GM20000 (cell line): ENCODE results near the gene CHID1.

Experiments used
- DNase-seq: peaks from one replicate; pipeline ENCODE4 v3.0.0; 2012; ENCODE audit warnings: low spot score
- TF ChIP-seq, protein P1 (sequence below): IDR thresholded peaks from 2 replicates; pipeline ENCODE4 v1.5.1; 2012; ENCODE audit warnings: mild to moderate bottlenecking, control low read depth; ENCODE audit errors: extremely low read depth, missing control alignments

CHID1 gene

DNA sequence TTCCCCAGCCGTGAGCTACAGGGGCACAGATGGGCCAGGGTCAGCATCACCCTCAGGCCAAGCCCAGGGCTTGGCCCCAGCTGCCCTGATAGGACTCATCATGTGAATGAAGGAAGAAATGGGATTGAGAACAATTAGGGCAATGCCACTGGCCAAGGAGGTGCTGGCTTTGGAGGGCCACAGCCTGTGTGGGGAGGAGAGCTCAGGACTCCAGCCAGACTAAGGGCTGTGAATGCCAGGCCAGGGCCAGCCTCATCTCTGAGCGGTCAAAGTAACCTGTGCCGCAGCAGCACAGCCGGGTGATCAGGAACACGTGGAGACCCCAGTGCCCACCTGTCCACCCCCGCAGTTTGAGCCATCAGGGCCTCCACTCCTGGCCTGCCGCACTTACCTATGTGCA is 10.1 kb downstream of the CHID1 start:
- no peak for DNase-seq
- TF ChIP-seq, protein P1, sequence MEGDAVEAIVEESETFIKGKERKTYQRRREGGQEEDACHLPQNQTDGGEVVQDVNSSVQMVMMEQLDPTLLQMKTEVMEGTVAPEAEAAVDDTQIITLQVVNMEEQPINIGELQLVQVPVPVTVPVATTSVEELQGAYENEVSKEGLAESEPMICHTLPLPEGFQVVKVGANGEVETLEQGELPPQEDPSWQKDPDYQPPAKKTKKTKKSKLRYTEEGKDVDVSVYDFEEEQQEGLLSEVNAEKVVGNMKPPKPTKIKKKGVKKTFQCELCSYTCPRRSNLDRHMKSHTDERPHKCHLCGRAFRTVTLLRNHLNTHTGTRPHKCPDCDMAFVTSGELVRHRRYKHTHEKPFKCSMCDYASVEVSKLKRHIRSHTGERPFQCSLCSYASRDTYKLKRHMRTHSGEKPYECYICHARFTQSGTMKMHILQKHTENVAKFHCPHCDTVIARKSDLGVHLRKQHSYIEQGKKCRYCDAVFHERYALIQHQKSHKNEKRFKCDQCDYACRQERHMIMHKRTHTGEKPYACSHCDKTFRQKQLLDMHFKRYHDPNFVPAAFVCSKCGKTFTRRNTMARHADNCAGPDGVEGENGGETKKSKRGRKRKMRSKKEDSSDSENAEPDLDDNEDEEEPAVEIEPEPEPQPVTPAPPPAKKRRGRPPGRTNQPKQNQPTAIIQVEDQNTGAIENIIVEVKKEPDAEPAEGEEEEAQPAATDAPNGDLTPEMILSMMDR, result no peak

DNA sequence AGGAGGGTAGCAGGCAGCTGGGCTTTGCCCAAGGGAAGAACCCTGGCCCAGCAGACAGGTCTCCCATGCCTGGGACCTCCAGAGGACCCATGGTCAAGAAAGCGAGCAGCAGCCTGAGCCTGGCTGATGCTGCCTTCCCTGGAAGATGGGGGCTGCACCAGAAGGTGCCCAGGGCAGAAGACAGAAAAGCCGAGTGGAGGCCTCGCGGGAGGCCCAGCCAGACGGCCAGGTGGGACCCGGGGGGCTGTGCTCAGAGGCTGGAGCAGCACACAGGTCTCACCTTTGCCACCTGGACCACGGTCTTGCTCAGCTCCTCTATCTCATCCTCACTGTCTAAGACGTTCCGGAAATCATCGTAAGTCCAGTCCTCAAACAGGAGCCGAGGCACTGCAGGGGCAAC is 10.9 kb downstream of the CHID1 start:
- TF ChIP-seq, protein P1, result no peak
- no peak for DNase-seq

DNA sequence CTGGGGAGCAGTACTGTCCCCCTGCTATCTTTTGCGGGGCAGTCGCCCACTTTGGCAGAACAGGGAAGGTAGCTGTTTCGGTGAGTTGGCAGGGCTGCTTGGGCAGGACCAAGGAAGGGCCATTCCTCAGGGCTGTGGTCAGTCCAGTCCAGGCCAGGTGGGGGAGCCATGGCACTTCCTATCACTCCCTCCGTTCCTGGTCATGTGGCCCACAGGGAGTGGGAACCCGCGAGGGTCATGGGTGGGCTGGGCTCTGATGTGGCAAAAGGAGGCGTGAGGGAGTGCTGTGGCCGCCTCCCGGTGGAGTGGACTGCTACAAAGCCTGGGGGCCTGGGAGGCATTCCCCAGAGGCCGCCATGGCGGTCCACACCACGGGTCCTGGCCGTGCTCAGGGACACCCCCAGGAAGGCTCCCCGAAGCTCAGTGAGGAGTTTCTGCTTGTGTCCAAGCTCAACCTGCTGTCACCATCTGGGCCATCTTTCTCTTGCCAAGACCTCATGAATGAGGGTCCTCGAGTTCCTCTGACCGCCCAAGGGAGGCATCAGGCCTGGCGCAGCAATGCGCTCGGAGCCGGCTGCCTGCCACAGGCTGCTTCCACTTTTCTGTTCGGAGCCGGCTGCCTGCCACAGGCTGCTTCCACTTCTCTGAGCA is 11.9 kb downstream of the CHID1 start:
- TF ChIP-seq, protein P1, result no peak
- DNase-seq, result no peak

DNA sequence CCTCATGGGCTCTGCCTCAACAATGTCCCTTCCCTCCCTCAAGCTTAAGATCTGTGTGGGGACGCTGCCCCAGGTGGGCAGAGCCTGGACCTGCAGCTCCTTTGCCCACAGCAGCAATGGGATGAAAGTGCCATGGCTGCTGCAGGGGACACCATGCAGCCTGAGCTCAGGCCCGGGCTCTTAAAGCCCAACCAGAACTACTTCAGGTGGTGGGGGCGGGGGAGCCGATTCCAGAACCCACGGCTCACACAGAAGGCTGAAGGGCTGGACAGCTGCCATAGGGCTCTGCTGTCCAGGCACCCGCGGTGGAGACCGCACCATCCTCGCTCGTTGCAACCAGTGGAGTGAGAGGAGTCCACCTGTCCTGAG is 12.5 kb downstream of the CHID1 start:
- DNase-seq, result no peak
- TF ChIP-seq, protein P1, result no peak

- TF ChIP-seq, protein P1, result no peak
- no peak for DNase-seq
Measured at GRCh38 chr11:897253-898142, 13.1 kb downstream of the CHID1 start.

DNA sequence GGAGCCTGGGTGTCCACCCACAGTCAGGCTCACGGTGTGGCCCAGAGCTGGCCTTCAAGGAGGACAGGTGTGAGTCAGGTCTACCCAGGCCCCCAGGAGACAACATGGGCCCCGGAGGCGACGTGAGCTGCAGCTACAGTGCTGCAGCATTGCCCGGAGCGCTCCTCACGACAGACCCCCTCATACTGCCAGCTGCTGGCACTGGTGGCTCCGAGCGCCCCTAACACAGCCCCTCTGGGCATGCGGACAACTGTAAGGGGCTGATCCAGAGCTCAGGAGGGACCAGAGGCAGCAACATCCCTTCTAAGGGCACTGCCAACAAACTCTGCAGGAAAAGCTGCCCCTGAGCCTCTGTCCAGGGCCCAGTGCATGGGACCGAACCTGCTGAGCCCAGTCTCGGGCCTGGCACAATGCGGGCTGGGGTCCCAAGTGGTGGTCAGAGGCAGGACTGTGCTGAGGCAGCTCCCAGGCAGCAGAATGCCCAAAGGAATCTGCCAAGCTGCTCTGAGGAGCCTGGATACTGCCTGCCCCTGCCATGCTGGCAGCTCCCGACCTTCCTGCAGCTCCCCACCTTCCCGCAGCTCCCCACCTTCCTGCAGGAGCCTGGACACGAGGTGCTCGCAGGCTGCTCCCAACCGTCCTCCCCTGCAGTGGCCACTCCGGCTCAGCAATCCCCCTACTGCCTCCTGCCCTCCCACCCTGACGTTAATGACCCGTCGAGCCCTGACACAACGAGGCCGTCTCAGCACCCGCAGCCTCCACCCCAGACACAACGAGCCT is 15.1 kb downstream of the CHID1 start:
- TF ChIP-seq, protein P1, result no peak
- no peak for DNase-seq
